Germinal center (tissue), 1 donor: Measurements from ENCODE around the gene PRLR.
A peak's percentile ranks its signal among the peaks of the same experiment; 100 is the strongest.
"Not testable (repeated sequence)": the region's sequence is repeated elsewhere in the genome, so short reads cannot be mapped to it uniquely, and the experiment has no call there.

Source experiments
- DNase-seq: peaks from one replicate; pipeline ENCODE4 v3.0.0; 2012; ENCODE audit warnings: mixed read lengths, low spot score

The PRLR gene

GRCh38 chr5:35073160-35073559 is 157.1 kb downstream of the PRLR start:
- no peak for DNase-seq

GRCh38 chr5:35069188-35069587 is 161.1 kb downstream of the PRLR start:
- no peak for DNase-seq

- no peak for DNase-seq
Observed at GRCh38 chr5:35067985-35068384, 162.3 kb downstream of the PRLR start.

GRCh38 chr5:35066260-35066795 is 164.0 kb downstream of the PRLR start:
- DNase-seq, result peak; percentile 14

- DNase-seq, result no peak
Observed at GRCh38 chr5:35063414-35063813, 166.9 kb downstream of the PRLR start.

GRCh38 chr5:35061211-35061770 is 169.0 kb downstream of the PRLR start:
- no peak for DNase-seq

GRCh38 chr5:35060236-35060635 is 170.1 kb downstream of the PRLR start:
- DNase-seq, result no peak

GRCh38 chr5:35059251-35059650 is 171.0 kb downstream of the PRLR start:
- DNase-seq, result no peak

GRCh38 chr5:35058374-35058788 is 171.9 kb downstream of the PRLR start:
- DNase-seq, result no peak

- DNase-seq, result no peak
Observed at GRCh38 chr5:35056686-35057085, 173.6 kb downstream of the PRLR start.

GRCh38 chr5:35052838-35053237 is 177.4 kb downstream of the PRLR start:
- no peak for DNase-seq

GRCh38 chr5:35050541-35051126 is 179.7 kb downstream of the PRLR start:
- DNase-seq, result no peak

- no peak for DNase-seq
Observed at GRCh38 chr5:35048910-35049309, 181.4 kb downstream of the PRLR start.

- no peak for DNase-seq
Observed at GRCh38 chr5:35047785-35048404, 182.4 kb downstream of the PRLR start, which contains the start of gene AGXT2. Gene AGXT2 (minus strand): TSS chr5:35047949. CDS start chr5:35047892, 57 bp downstream.

- no peak for DNase-seq
Observed at GRCh38 chr5:35046774-35047173, 183.5 kb downstream of the PRLR start.

GRCh38 chr5:35045280-35045679 is 185.0 kb downstream of the PRLR start:
- DNase-seq, result no peak

- no peak for DNase-seq
Observed at GRCh38 chr5:35044649-35045048, 185.6 kb downstream of the PRLR start.

- DNase-seq, result no peak
Observed at GRCh38 chr5:35042781-35043180, 187.5 kb downstream of the PRLR start.

GRCh38 chr5:35041261-35041660 is 189.0 kb downstream of the PRLR start:
- DNase-seq, result no peak

- DNase-seq, result no peak
Observed at GRCh38 chr5:35038891-35039290, 191.4 kb downstream of the PRLR start.

GRCh38 chr5:35036536-35036935 is 193.8 kb downstream of the PRLR start:
- DNase-seq, result no peak

GRCh38 chr5:35035929-35036328 is 194.4 kb downstream of the PRLR start:
- not testable (repeated sequence) for DNase-seq

- DNase-seq, result no peak
Observed at GRCh38 chr5:35035271-35035670, 195.0 kb downstream of the PRLR start.
